D341Med (cell line): ENCODE results near the gene FCSK.
A peak's percentile ranks its signal among the peaks of the same experiment; 100 is the strongest.
"Not testable (repeated sequence)": the region's sequence is repeated elsewhere in the genome, so short reads cannot be mapped to it uniquely, and the experiment has no call there.

Experiments
- DNase-seq: peaks from one replicate; pipeline ENCODE4 v3.0.0; 2012; ENCODE audit warnings: low spot score

Gene FCSK

GRCh38 chr16:70454222-70455034 is at the start of gene FCSK:
Gene FCSK (plus strand): TSS chr16:70454595. CDS start chr16:70463191, 8,596 bp downstream.
- DNase-seq: peak; percentile 91

- DNase-seq: not testable (repeated sequence)
These were observed 48.3 kb upstream of the FCSK start for GRCh38 chr16:70406104-70406503.

DNA sequence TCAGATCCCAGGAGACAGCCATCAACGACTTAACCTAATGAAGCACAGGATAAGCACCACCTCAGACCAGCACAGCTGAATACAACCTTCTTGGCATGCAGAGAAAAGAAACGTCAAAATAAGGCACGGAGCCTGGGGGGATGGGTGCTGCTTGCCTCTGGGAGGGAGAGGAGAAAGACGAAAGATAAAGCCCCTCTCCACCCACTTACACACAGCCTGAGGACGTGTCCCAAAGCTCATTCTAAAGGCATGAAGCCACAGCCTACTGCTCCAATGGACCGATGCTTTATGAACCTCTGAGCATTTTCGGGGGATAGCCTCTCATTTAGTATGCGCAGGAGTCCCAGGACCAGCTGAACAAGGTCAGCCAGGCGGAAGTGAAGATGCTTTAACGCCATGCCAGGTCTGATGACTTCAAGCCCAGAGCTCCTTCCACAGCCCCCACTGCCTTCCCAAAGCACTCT is 46.6 kb upstream of the FCSK start:
- peak; percentile 81 for DNase-seq

DNA sequence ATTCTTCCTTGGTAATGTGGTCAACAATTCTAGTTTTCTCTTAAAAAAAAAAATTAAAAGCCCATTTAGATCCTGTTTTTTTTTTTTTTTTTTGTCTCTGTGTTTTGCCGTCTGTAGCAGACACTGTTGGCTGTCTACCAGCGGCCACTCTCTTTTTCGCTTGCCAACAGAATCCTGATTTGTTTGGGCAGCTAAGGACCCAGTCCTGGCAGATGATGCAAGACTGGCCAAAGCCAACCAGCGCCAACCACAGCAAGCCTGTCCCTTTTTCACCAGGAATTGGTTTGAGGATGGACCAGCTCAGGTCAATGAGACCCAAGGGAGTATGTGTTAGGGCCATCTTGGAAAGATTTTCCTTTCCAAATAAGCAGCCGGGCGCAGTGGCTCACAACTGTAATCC is 43.7 kb upstream of the FCSK start:
- DNase-seq: no peak

DNA sequence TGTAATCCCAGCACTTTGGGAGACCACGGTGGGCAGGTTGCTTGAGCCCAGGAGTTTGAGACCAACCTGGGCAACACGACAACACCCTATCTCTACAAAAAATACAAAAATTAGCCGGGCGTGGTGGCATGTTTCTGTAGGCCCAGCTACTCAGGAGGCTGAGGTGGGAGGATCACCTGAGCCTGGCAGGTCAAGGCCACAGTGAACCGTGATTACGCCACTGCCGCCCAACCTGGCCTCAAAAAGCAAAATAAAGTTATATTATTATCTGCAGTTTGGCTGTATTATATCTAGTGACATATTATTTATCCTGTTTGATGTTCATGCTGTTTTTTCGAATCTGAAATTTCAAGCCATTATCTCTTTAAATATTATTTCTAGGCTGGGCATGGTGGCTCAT is 42.0 kb upstream of the FCSK start:
- no peak for DNase-seq

DNA sequence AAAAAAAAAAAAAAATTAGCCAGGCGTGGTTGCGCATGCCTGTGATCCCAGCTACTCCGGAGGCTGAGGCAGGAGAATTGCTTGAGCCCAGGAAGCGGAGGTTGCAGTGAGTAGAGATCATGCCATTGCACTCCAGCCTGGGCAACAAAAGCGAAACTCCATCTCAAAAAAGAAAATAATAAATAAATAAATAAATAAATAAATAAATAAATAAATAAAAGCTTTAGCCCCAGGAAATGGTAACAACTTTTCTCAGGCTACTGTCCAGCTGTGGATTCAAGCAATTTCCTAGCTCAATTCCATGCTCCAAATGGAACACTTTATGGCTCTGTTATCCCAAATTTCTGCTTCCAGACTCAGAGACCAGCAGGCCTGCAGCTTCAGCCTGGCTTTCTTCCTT is 40.8 kb upstream of the FCSK start:
- not testable (repeated sequence) for DNase-seq

DNA sequence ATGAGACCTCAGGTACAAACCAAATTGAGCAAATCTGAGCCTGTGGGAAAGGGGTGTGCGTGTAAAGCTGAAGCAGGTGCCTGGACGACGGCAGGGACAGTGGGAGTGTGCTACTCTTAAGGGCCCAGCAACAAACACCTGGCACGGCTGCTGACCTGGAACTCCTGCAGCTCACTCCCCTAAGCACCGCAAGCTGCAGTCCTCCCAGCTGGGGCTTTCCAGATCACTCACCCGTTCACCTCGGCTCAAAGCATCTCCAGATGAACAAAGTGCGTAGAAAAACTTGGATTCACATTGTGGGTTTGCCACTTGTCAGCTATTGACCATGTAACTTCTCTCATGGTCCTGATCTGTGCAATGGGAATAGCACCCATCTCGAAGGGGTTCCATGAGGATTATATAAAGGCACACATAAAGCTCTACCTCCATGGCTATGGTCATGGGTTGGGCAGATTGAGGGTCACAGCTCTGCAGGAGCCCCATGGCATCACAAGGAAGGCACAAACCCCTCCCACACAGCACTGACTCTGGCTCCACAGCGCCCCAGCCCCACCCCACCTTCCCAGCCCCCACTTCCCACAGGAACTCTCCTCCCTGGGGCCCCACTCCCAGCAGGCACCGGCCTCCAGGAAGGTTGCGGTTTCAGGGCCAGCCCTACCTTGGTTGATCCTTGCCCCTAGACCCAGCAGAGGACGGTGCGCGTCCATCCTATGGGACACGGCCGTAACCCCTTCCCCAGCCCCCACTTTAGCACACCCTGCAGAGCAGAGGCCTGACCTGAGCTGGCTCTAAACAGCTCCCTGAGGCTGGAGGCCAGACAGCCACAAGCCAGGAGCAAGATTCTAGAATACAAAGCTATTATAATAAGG is 37.4 kb upstream of the FCSK start:
- no peak for DNase-seq

DNA sequence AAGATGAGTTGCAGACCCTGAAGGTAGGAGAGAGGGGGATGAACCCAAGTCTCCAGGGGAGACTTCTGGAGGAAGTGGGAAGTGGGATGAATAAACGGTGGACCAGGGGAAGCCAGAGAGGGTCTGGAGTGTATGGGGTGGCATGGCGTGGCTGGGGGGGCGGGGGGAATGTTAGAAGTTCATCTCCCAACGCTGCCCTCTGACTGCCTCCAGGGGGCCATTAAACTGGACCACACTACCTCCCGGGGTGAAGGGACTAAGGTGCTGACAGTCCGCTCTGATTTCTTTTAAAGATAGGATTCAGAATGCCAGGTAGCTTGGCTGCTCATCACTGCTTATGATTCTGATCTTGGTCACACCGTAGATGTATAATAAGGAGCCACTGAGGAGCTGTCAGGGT is 36.7 kb upstream of the FCSK start:
- DNase-seq: no peak

DNA sequence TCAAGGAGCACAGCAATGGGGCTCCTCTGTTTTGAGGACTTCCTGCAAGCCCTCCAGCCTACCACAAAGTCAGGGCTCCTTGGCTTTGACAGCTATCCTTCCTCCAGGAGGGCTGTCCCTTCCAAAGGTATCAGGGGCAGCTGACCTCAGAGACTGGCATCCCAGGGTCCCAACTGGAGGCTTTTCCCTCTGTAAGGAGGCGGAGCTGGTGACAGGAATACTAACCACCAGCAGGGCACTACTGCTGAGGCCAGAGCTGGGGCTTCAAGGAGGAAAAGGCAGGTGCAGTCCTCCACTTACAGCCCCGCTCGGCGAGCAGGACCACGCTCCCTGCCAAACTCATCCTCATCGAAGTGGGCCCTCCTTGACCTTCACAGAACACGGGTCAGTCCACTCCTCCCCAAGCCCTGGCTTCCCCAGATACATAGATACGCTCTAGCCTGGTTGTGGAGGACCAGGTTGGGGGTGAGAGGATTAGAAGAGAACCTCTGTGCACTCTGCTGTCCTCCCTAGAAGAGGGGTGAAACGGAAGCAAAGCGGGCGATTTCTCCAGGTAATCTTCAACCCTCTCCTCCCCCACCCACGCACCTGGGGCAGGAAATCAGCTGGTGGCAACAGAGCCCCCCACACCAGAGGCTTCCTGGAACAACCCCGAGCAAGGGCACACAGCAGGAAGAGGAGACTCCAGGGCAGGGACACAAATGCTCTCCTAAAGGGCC is 36.0 kb upstream of the FCSK start:
- no peak for DNase-seq

- no peak for DNase-seq
These were observed 35.4 kb upstream of the FCSK start for GRCh38 chr16:70418993-70419318.

DNA sequence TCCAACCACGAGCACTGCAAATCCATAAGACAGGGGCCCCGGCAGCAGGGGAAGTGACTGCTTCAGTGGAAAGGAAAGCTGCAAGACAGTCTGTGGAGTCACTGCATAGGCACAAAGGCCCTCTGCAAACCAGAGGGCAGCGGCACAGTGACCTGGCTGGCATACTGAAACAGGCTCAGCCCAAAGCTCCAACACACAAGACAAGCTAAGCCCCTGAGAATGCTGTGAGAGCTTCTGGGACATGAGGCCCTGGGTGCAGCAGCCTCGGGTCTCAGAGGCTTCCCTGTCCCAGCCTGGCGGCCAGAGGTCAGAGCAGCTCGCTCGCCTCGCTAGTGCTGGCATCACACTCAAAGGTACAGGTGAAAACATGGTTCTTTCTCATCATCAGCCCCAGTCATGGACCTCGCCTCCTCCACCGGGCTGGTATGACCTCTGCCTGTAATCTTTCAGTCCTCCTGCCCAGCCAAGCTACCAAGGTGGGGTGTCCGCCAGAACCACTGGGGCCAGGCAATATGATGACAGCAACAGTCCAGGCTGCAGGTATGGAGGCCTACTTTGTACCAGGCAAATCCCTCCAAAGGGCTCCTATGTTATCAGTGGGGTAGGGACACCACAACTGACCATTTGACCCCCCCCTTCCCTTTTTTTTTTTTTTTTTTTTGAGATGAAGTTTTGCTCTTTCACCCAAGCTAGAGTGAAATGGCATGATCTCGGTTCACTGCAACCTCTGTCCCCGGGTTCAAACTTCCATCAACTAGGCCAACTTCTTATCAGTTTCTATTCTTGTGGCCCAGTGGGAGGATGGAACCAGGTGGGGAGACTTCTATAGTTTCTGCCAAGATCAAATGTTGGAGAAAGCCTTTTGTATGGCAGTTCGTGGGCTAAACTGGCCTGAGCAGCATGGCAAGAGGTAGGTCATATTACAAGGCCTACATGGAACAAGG is 34.7 kb upstream of the FCSK start:
- DNase-seq: no peak

GRCh38 chr16:70421014-70421413 is 33.4 kb upstream of the FCSK start:
- no peak for DNase-seq

DNA sequence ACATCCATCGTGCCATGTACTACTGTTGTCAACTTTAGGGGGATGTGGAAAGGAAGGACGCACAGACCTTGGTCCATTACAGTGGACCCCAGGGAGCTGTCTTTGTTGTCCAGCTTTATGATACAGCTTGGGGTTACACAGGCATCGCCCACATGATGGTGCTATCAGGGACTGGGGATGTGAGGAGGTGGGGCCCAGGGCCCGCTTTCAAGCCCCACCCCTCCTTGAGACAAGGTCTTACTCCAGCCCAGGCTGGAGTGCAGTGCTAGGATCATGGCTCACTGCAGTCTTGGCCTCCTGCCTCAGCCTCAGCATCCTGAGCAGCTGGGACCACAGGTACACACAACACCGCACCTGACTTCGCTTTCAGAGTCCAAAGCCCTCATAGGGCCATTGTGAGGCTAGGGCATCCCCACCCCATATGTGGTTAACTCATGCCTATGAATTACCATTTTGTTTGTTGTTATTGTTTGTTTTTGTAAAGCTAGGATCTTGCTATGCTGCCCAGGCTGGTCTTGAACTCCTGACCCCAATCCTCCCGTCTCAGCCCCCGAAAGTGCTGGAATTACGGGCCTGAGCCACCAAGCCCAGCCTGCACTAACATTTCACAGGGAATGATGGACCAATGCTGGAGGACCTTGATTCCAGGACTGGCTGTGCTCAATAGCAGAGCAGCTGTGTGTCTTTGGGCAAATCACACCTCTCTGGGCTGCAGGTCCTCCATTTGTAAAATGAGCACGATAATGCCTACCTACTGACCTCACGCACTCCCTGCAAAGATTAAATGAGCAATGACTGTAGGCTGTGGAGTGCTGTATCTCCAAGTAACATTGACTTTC is 32.7 kb upstream of the FCSK start:
- DNase-seq: no peak

- no peak for DNase-seq
These were observed 31.9 kb upstream of the FCSK start for GRCh38 chr16:70422543-70422942.

- no peak for DNase-seq
These were observed 26.6 kb upstream of the FCSK start for GRCh38 chr16:70427786-70428177.

- DNase-seq: no peak
These were observed 26.0 kb upstream of the FCSK start for GRCh38 chr16:70428178-70428998.

- DNase-seq: peak; percentile 78
These were observed 24.3 kb upstream of the FCSK start for GRCh38 chr16:70429888-70430666.

GRCh38 chr16:70430667-70431536 is 23.5 kb upstream of the FCSK start:
- DNase-seq: no peak
